Measurements from ENCODE around the gene COPS8.

COPS8 gene

GRCh38 chr2:237091779-237092436, 6.2 kb downstream of the COPS8 start:
- H3K4me3 ChIP-seq (ENCODE audit: low read depth, low read length), result no peak overlapping the region
- TF ChIP-seq CTCF (IDR thresholded peaks at IDR 0.05; ENCODE audit: low read depth, low read length), result no peak

GRCh38 chr2:237092506-237092905, 6.8 kb downstream of the COPS8 start:
- H3K4me3 ChIP-seq (ENCODE audit: low read depth, low read length), result no peak overlapping the region
- TF ChIP-seq CTCF (IDR thresholded peaks at IDR 0.05; ENCODE audit: low read depth, low read length), result no peak

- TF ChIP-seq CTCF (IDR thresholded peaks at IDR 0.05; ENCODE audit: low read depth, low read length), result peak; percentile 48
- H3K4me3 ChIP-seq (ENCODE audit: low read depth, low read length), result no peak overlapping the region
These were observed 7.5 kb downstream of the COPS8 start for GRCh38 chr2:237092920-237093781.

- H3K4me3 ChIP-seq (ENCODE audit: low read depth, low read length), result no peak overlapping the region
- no peak for TF ChIP-seq CTCF (IDR thresholded peaks at IDR 0.05; ENCODE audit: low read depth, low read length)
These were observed 10.5 kb downstream of the COPS8 start for GRCh38 chr2:237096201-237096600.

- TF ChIP-seq CTCF (IDR thresholded peaks at IDR 0.05; ENCODE audit: low read depth, low read length), result no peak
These were observed 11.2 kb downstream of the COPS8 start for GRCh38 chr2:237096911-237097310.

GRCh38 chr2:237097326-237097910, 11.7 kb downstream of the COPS8 start:
- no peak overlapping the region for H3K4me3 ChIP-seq (ENCODE audit: low read depth, low read length)
- TF ChIP-seq CTCF (IDR thresholded peaks at IDR 0.05; ENCODE audit: low read depth, low read length), result no peak

More at GRCh38 chr2:237096911-237097310, 11.2 kb downstream of the COPS8 start:
- no peak overlapping the region for H3K4me3 ChIP-seq (ENCODE audit: low read depth, low read length)

Measured in WI38 (cell line).